NB4 (cell line): Measurements from ENCODE around the gene ASCL4.

Experiments
- DNase-seq: peaks from one replicate; pipeline ENCODE4 v3.0.0; 2010; ENCODE audit warnings: low read depth
- H3K4me3 ChIP-seq: one replicate; pipeline ENCODE4 v1.5.1; 2011; ENCODE audit warnings: mild to moderate bottlenecking, low read depth, low read length, moderate library complexity
- CTCF ChIP-seq: IDR thresholded peaks from one replicate; pipeline ENCODE4 v1.5.1; 2012; ENCODE audit warnings: low read depth, low read length
- MAX ChIP-seq: IDR thresholded peaks from 2 replicates; pipeline ENCODE4 v1.6.1; 2011; ENCODE audit warnings: low read depth, low read length
- MYC ChIP-seq: IDR thresholded peaks from 2 replicates; pipeline ENCODE4 v1.6.1; 2011; ENCODE audit warnings: low read depth, low read length
- POLR2A ChIP-seq: IDR thresholded peaks from 2 replicates; pipeline ENCODE4 v1.6.1; 2011; ENCODE audit warnings: mild to moderate bottlenecking; ENCODE audit not compliant: insufficient read length; ENCODE audit errors: extremely low read depth

Gene ASCL4

GRCh38 chr12:107817250-107817649, 42.7 kb downstream of the ASCL4 start:
- H3K4me3 ChIP-seq, result no peak overlapping the region
- DNase-seq, result no peak
- TF ChIP-seq MYC (no peak), CTCF (no peak), MAX (no peak), POLR2A (no peak)

GRCh38 chr12:107818984-107819383, 44.5 kb downstream of the ASCL4 start:
- no peak overlapping the region for H3K4me3 ChIP-seq
- no peak for TF ChIP-seq MAX
- TF ChIP-seq CTCF, result no peak
- no peak for TF ChIP-seq MYC
- no peak for TF ChIP-seq POLR2A
- no peak for DNase-seq

GRCh38 chr12:107822356-107822755, 47.9 kb downstream of the ASCL4 start:
- DNase-seq, result no peak
- H3K4me3 ChIP-seq, result no peak overlapping the region
- TF ChIP-seq MYC, result no peak
- TF ChIP-seq CTCF, result no peak
- TF ChIP-seq MAX, result no peak
- no peak for TF ChIP-seq POLR2A
